HepG2 (cell line): ENCODE measurements around the gene C10orf143. TPM values are rescaled to one million over a fixed set of nuclear protein-coding genes. Genes with fewer than 3 reads are reported as not detected.
A peak's percentile ranks its signal among the peaks of the same experiment; 100 is the strongest.

ENCODE experiments used
- ATAC-seq: fragments of 200-7000 bp; cut with Tn5 transposase; 3 replicates; pipeline ENCODE4 v1.9.1; 2020; ENCODE audit warnings: mild to moderate bottlenecking, moderate library complexity
- BruUV-seq: library from RNA; stranded (reverse); fragments of 400-500 nt; replicated peaks from 2 replicates; lab custom pipeline; 2021; lab: Mats Ljungman, UMichigan
- CTCF ChIA-PET: fragments of 300-600 bp; formaldehyde crosslinking; extraction: SDS; loops from one replicate; lab custom pipeline; 2021; ENCODE audit warnings: low total read pairs, inconsistent platforms, low intra/inter-chr PET ratio; lab: Yijun Ruan, JAX
- POLR2A ChIA-PET: fragments of 350-600 bp; sonication (Branson Sonifier 250); formaldehyde crosslinking; loops from one replicate; lab custom pipeline; 2020; ENCODE audit warnings: antibody characterized with exemption, inconsistent platforms; lab: Yijun Ruan, JAX
- DNase-seq: peaks from one replicate; pipeline ENCODE4 v3.0.0-alpha.2; 2015; ENCODE audit warnings: low spot score
- FAIRE-seq: peaks from 3 replicates; lab custom pipeline; 2011; peaks lifted over from hg19 to GRCh38; lab: Jason Lieb, UNC
- H2AFZ ChIP-seq: one replicate; pipeline ENCODE4 v1.6.1; 2011; ENCODE audit warnings: low read length, inconsistent platforms
- H3K27ac ChIP-seq: fragments of 300-600 bp; 3 replicates; pipeline ENCODE4 v1.8.0; 2011; ENCODE audit warnings: mixed run types, mild to moderate bottlenecking, mixed read lengths, low read length, inconsistent platforms; ENCODE audit not compliant: insufficient read depth; ENCODE audit errors: extremely low read length
- H3K27me3 ChIP-seq, 2 experiments: fragments of 200-600 bp in 1 of 2; 2 replicates in 1 of 2; 3 replicates in 1 of 2; pipeline versions ENCODE4 v1.6.0 to v1.8.0; 2011; ENCODE audit warnings: low read length in 2 of 2, mild to moderate bottlenecking in 2 of 2, moderate library complexity in 2 of 2, inconsistent platforms in 1 of 2; ENCODE audit not compliant: insufficient read depth in 2 of 2, control insufficient read depth in 1 of 2
- H3K36me3 ChIP-seq, 2 experiments: fragments of 200-600 bp in 1 of 2; replicated peaks in 1 of 2; 2 replicates in 1 of 2; 3 replicates in 1 of 2; pipeline versions ENCODE4 v1.5.1 to v1.8.0; 2011; ENCODE audit warnings: low read length in 2 of 2, inconsistent platforms in 1 of 2; ENCODE audit not compliant: insufficient read depth in 2 of 2, control insufficient read depth in 1 of 2
- H3K4me1 ChIP-seq: 2 replicates; pipeline ENCODE4 v1.5.1; 2012; ENCODE audit warnings: low read length, inconsistent platforms; ENCODE audit not compliant: insufficient read depth
- H3K4me2 ChIP-seq: 2 replicates; pipeline ENCODE4 v1.6.0; 2011; ENCODE audit warnings: low read depth, low read length, inconsistent platforms
- H3K4me3 ChIP-seq, 3 experiments: fragments of 200-600 bp in 1 of 3; sonication (generic), shearing (Covaris generic) in 1 of 3; replicated peaks in 1 of 3; 2 replicates each; pipeline ENCODE4 v1.5.1; 2011 to 2016; ENCODE audit warnings: low read length in 3 of 3, inconsistent platforms in 2 of 3, low read depth in 2 of 3, mild to moderate bottlenecking in 2 of 3, control low read depth in 1 of 3, mixed read lengths in 1 of 3; ENCODE audit not compliant: insufficient read depth in 1 of 3
- H3K79me2 ChIP-seq: one replicate; pipeline ENCODE4 v1.6.1; 2011; ENCODE audit warnings: low read length, inconsistent platforms; ENCODE audit not compliant: insufficient read depth
- H3K9ac ChIP-seq: 2 replicates; pipeline ENCODE4 v1.6.0; 2011; ENCODE audit warnings: mild to moderate bottlenecking, low read depth, low read length, inconsistent platforms; ENCODE audit not compliant: insufficient read depth
- H3K9me3 ChIP-seq: 2 replicates; pipeline ENCODE4 v1.5.1; 2012; ENCODE audit warnings: mild to moderate bottlenecking, low read length
- H4K20me1 ChIP-seq: 2 replicates; pipeline ENCODE4 v1.6.0; 2011; ENCODE audit warnings: inconsistent platforms, mild to moderate bottlenecking, low read length, moderate library complexity; ENCODE audit not compliant: insufficient read depth
- AGO2 ChIP-seq: fragments of 200-400 bp; formaldehyde crosslinking; optimal IDR thresholded peaks from 2 replicates; pipeline ENCODE3; 2017; ENCODE audit warnings: mild to moderate bottlenecking, low read depth, low read length, moderate library complexity
- E2F2 ChIP-seq: sonication (generic); formaldehyde crosslinking; IDR thresholded peaks from 2 replicates; pipeline ENCODE4 v1.4.0; 2020; ENCODE audit warnings: missing genetic modification reagents, borderline replicate concordance
- IKZF1 ChIP-seq: fragments of 450-650 bp; IDR thresholded peaks from 2 replicates; pipeline ENCODE4 v1.7.1; 2016
- MAFF ChIP-seq: IDR thresholded peaks from 2 replicates; pipeline ENCODE4 v1.6.1; 2011; ENCODE audit warnings: low read depth, low read length, improper control_type of control experiment
- MAFK ChIP-seq, 2 experiments: IDR thresholded peaks in 1 of 2; conservative IDR thresholded peaks in 1 of 2; 2 replicates each; pipeline ENCODE4 v1.6.1; 2011; ENCODE audit warnings: improper control_type of control experiment in 2 of 2, low read length in 2 of 2
- NFYB ChIP-seq: sonication (generic); formaldehyde crosslinking; IDR thresholded peaks from 2 replicates; pipeline ENCODE4 v1.4.0; 2020; ENCODE audit warnings: missing genetic modification reagents
- SMARCC2 ChIP-seq: fragments of 450-650 bp; IDR thresholded peaks from 2 replicates; pipeline ENCODE4 v1.6.1; 2017; ENCODE audit warnings: antibody characterized with exemption, mild to moderate bottlenecking
- SUZ12 ChIP-seq: fragments of 150-350 bp; IDR thresholded peaks from 2 replicates; pipeline ENCODE4 v1.6.1; 2014; ENCODE audit warnings: low read depth, low read length
- ZNF451 ChIP-seq: sonication (generic); formaldehyde crosslinking; IDR thresholded peaks from 2 replicates; pipeline ENCODE4 v1.5.0; 2020; ENCODE audit warnings: mild to moderate bottlenecking, missing genetic modification reagents
- WGBS: methylation state at CpG from one replicate; pipeline ENCODE4 v1.1.6; 2017; ENCODE audit warnings: low lambda C conversion rate; 5-methylcytosine and 5-hydroxymethylcytosine counted together
- in situ Hi-C: cut with HindIII; loops from 2 replicates; pipeline ENCODE4 v1.10.0; 2017; ENCODE audit warnings: low pct_unique_long_range_greater_than_20kb; ENCODE audit not compliant: extremely low pct_ligation_motif_present
- intact Hi-C: fragments of 100-400 bp; cut with micrococcal nuclease; formaldehyde crosslinking; loops from one replicate; pipeline ENCODE4 v1.10.0; 2022; ENCODE audit not compliant: unreplicated experiment
- polyA plus RNA-seq, 8 experiments: library from polyadenylated mRNA; depleted of rRNA in 3 of 8; stranded (reverse) in 7 of 8; unstranded in 1 of 8; fragments of >200 nt; fragmentation: Illumina TruSeq in 4 of 8; extraction: Trizol in 4 of 8; gene quantifications; 2 replicates each; pipeline versions ENCODE4 v1.2.1 to v1.2.3, GENCODE V29; 2011 to 2016; ENCODE audit warnings: low read depth in 4 of 8, missing spikeins in 1 of 8, mixed read lengths in 1 of 8; ENCODE audit not compliant: insufficient read depth in 1 of 8
- total RNA-seq, 5 experiments: library from RNA; depleted of rRNA; stranded (reverse); fragments of >200 nt; fragmentation: Illumina TruSeq; extraction: Trizol; gene quantifications; 2 replicates each; pipeline ENCODE4 v1.2.3, GENCODE V29; 2016; ENCODE audit warnings: low read depth in 1 of 5
- TF ChIP-seq, protein P1 (sequence below): sonication (generic); formaldehyde crosslinking; IDR thresholded peaks from 2 replicates; pipeline ENCODE4 v1.4.0; 2020; ENCODE audit warnings: missing genetic modification reagents

The C10orf143 gene
- total and polyA plus RNA-seq, 2 of the 13 experiments (the other 11 are each of a cell fraction or from before 2014, with no cell fraction given): 0.21 to 0.91 TPM

- ATAC-seq: peak; percentile 59
- ChIA-PET CTCF (no interaction called here), POLR2A (no interaction called here)
- Histone ChIP-seq H3K9ac (no peak overlapping the region), H3K27ac (no peak overlapping the region), H3K27me3 (no peaks in the 10 kb centered on the region; a peak in 1 of 5 replicates), H4K20me1 (no peaks in the 10 kb centered on the region), H3K9me3 (no peaks in the 10 kb centered on the region), H3K4me3 (no peak overlapping the region), H3K4me2 (no peak overlapping the region), H3K36me3 (no peaks in the 10 kb centered on the region), H3K79me2 (no peaks in the 10 kb centered on the region), H2AFZ (no peak overlapping the region), H3K4me1 (no peaks in the 10 kb centered on the region)
- no peak for DNase-seq
- WGBS: 21% methylated on average over 4 of the region's 6 CpGs
- TF ChIP-seq AGO2: no peak
- no peak for TF ChIP-seq SMARCC2
- no peak for TF ChIP-seq ZNF451 (CRISPR knock-in tag)
- TF ChIP-seq IKZF1: no peak
- TF ChIP-seq, protein P1, sequence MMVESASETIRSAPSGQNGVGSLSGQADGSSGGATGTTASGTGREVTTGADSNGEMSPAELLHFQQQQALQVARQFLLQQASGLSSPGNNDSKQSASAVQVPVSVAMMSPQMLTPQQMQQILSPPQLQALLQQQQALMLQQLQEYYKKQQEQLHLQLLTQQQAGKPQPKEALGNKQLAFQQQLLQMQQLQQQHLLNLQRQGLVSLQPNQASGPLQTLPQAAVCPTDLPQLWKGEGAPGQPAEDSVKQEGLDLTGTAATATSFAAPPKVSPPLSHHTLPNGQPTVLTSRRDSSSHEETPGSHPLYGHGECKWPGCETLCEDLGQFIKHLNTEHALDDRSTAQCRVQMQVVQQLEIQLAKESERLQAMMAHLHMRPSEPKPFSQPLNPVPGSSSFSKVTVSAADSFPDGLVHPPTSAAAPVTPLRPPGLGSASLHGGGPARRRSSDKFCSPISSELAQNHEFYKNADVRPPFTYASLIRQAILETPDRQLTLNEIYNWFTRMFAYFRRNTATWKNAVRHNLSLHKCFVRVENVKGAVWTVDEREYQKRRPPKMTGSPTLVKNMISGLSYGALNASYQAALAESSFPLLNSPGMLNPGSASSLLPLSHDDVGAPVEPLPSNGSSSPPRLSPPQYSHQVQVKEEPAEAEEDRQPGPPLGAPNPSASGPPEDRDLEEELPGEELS (CRISPR knock-in tag): no peak
- TF ChIP-seq SUZ12: no peak
- BruUV-seq: no TSS peak
- intact Hi-C loops (no loop called here), in situ Hi-C loops (no loop called here)
- FAIRE-seq: no peak
Observed at GRCh38 chr10:130067893-130068292, 42.7 kb downstream of the C10orf143 start.

GRCh38 chr10:130066743-130067142 lies 43.9 kb downstream of the C10orf143 start:
- H3K27me3 ChIP-seq: no peaks in the 10 kb centered on the region; a peak in 1 of 5 replicates
- H3K4me1 ChIP-seq: no peaks in the 10 kb centered on the region
- ATAC-seq: no peak
- no peaks in the 10 kb centered on the region for H3K36me3 ChIP-seq
- no peak overlapping the region for H2AFZ ChIP-seq
- no peak for TF ChIP-seq NFYB (CRISPR knock-in tag)
- peak; percentile 50 to 72 for TF ChIP-seq MAFK (conservative IDR thresholded peaks at IDR 0.05 in 1 of 2, IDR thresholded peaks at IDR 0.05 in 1 of 2; ENCODE audit: low read length in 2 of 2)
- TF ChIP-seq MAFF: 0 out of 2 replicates have a peak, but pooled peaks have one; percentile 31
- TF ChIP-seq E2F2: no peak
- no peaks in the 10 kb centered on the region for H3K9me3 ChIP-seq
- no peak overlapping the region for H3K4me2 ChIP-seq
- H3K4me3 ChIP-seq: no peak overlapping the region
- ChIA-PET CTCF (no interaction called here), POLR2A (no interaction called here)
- no peaks in the 10 kb centered on the region for H4K20me1 ChIP-seq
- no TSS peak for BruUV-seq
- no peak overlapping the region for H3K9ac ChIP-seq
- DNase-seq: no peak
- H3K27ac ChIP-seq: no peak overlapping the region
- intact Hi-C loops (no loop called here), in situ Hi-C loops (no loop called here)
- no peaks in the 10 kb centered on the region for H3K79me2 ChIP-seq
- 33% methylated on average over 6 of the region's 7 CpGs for WGBS
- no peak for FAIRE-seq
